PC-3 (cell line): ENCODE data around the gene STX17. TPM values are rescaled to one million over a fixed set of nuclear protein-coding genes. Genes with fewer than 3 reads are reported as not detected.

Experiments used
- ATAC-seq: fragments of 200-7000 bp; cut with Tn5 transposase; 2 replicates; pipeline ENCODE4 v1.9.1; 2020; ENCODE audit warnings: mild to moderate bottlenecking, moderate library complexity
- BruUV-seq: library from RNA; stranded (reverse); fragments of 400-500 nt; replicated peaks from 2 replicates; lab custom pipeline; 2021; lab: Mats Ljungman, UMichigan
- CTCF ChIA-PET: fragments of 300-600 bp; sonication (Branson Sonifier 250); formaldehyde crosslinking; loops from one replicate; lab custom pipeline; 2022; ENCODE audit warnings: antibody characterized with exemption; lab: Charles Lee
- POLR2A ChIA-PET: fragments of 300-600 bp; sonication (Branson Sonifier 250); formaldehyde crosslinking; loops from one replicate; lab custom pipeline; 2022; ENCODE audit warnings: antibody characterized with exemption; ENCODE audit not compliant: unreplicated experiment; lab: Charles Lee
- DNase-seq: peaks from one replicate; pipeline ENCODE4 v3.0.0-alpha.2; 2015
- H2AFZ ChIP-seq: fragments of 300-600 bp; sonication (generic); 2 replicates; pipeline ENCODE4 v1.6.0; 2016; ENCODE audit warnings: antibody characterized with exemption, low read length
- H3F3A ChIP-seq: fragments of 300-600 bp; sonication (generic); one replicate; pipeline ENCODE4 v1.6.0; 2017; ENCODE audit warnings: antibody characterized with exemption, low read length, control low read depth, mild to moderate bottlenecking; ENCODE audit not compliant: unreplicated experiment
- H3K27ac ChIP-seq: fragments of 300-600 bp; sonication (generic); 2 replicates; pipeline ENCODE4 v1.5.1; 2016; ENCODE audit warnings: mild to moderate bottlenecking, low read length
- H3K27me3 ChIP-seq: fragments of 300-600 bp; sonication (generic); 2 replicates; pipeline ENCODE4 v1.6.1; 2016; ENCODE audit warnings: low read length, mixed read lengths
- H3K36me3 ChIP-seq: fragments of 300-600 bp; sonication (generic); 2 replicates; pipeline ENCODE4 v1.6.1; 2016; ENCODE audit warnings: low read depth, mixed run types, low read length, mixed read lengths
- H3K4me1 ChIP-seq: fragments of 300-600 bp; sonication (generic); 2 replicates; pipeline ENCODE4 v1.5.1; 2016; ENCODE audit warnings: low read length; ENCODE audit not compliant: insufficient read depth
- H3K4me2 ChIP-seq: fragments of 300-600 bp; sonication (generic); 2 replicates; pipeline ENCODE4 v1.6.0; 2016; ENCODE audit warnings: low read length
- H3K4me3 ChIP-seq: fragments of 300-600 bp; sonication (generic); 2 replicates; pipeline ENCODE4 v1.5.1; 2016; ENCODE audit warnings: mild to moderate bottlenecking, low read length, mixed read lengths
- H3K79me2 ChIP-seq: fragments of 300-600 bp; sonication (generic); 2 replicates; pipeline ENCODE4 v1.6.1; 2017; ENCODE audit warnings: low read length, mixed read lengths
- H3K9ac ChIP-seq: fragments of 300-600 bp; sonication (generic); 2 replicates; pipeline ENCODE4 v1.6.0; 2016; ENCODE audit warnings: mild to moderate bottlenecking, low read length
- H3K9me2 ChIP-seq: fragments of 300-600 bp; sonication (generic); replicated peaks from 2 replicates; pipeline ENCODE4 v1.6.1; 2016; ENCODE audit warnings: mixed run types, low read length, mixed read lengths
- H3K9me3 ChIP-seq: fragments of 300-600 bp; sonication (generic); 2 replicates; pipeline ENCODE4 v1.6.1; 2016; ENCODE audit warnings: low read length, mixed read lengths
- H4K20me1 ChIP-seq: fragments of 300-600 bp; sonication (generic); 2 replicates; pipeline ENCODE4 v1.6.1; 2016; ENCODE audit warnings: low read length, mixed read lengths
- CTCF ChIP-seq: fragments of 300-600 bp; sonication (generic); conservative IDR thresholded peaks from 2 replicates; pipeline ENCODE4 v1.5.1; 2017; ENCODE audit warnings: antibody characterized with exemption, low read depth, mild to moderate bottlenecking, low read length
- EZH2 ChIP-seq: fragments of 300-600 bp; sonication (generic); IDR thresholded peaks from one replicate; pipeline ENCODE4 v1.6.1; 2017; ENCODE audit warnings: antibody characterized with exemption, mild to moderate bottlenecking, low read length; ENCODE audit not compliant: unreplicated experiment
- EZH2phosphoT487 ChIP-seq: fragments of 300-600 bp; sonication (generic); IDR thresholded peaks from 2 replicates; pipeline ENCODE4 v1.6.1; 2018; ENCODE audit warnings: mild to moderate bottlenecking, antibody characterized with exemption, low read length, borderline replicate concordance
- intact Hi-C: fragments of 100-400 bp; cut with micrococcal nuclease; formaldehyde crosslinking; loops from 2 replicates; pipeline ENCODE4 v1.9.0; 2023
- total RNA-seq: library from RNA; depleted of rRNA; stranded (reverse); fragments of >200 nt; gene quantifications from 2 replicates; pipeline ENCODE4 v1.2.3, GENCODE V29; 2014

STX17 gene
- total RNA-seq, 1 experiment from 2014 or later: 12.8 TPM

GRCh38 chr9:99970481-99970880 is 64.0 kb downstream of the STX17 start:
- H3K36me3 ChIP-seq: no peaks in the 10 kb centered on the region
- no peak overlapping the region for H2AFZ ChIP-seq
- DNase-seq: no peak
- BruUV-seq: no TSS peak
- ChIA-PET POLR2A (no interaction called here), CTCF (no interaction called here)
- no peak overlapping the region for H3K27ac ChIP-seq
- H3K9ac ChIP-seq: no peak overlapping the region
- TF ChIP-seq EZH2 (no peak), EZH2phosphoT487 (no peak), CTCF (no peak)
- peaks cover 9% of the 10 kb centered on the region for H3K4me1 ChIP-seq
- no peaks in the 10 kb centered on the region for H3K79me2 ChIP-seq
- H3K27me3 ChIP-seq: no peaks in the 10 kb centered on the region
- no peak overlapping the region for H3K4me3 ChIP-seq
- no peak for ATAC-seq
- no peaks in the 10 kb centered on the region for H3K9me2 ChIP-seq
- intact Hi-C loops: no loop called here
- H4K20me1 ChIP-seq: no peaks in the 10 kb centered on the region
- no peaks in the 10 kb centered on the region for H3K9me3 ChIP-seq
- no peak overlapping the region for H3K4me2 ChIP-seq
- H3F3A ChIP-seq: no peaks in the 10 kb centered on the region

- TF ChIP-seq EZH2phosphoT487: no peak
- H3K9me2 ChIP-seq: no peaks in the 10 kb centered on the region
- no peak overlapping the region for H3K27ac ChIP-seq
- intact Hi-C loops: no loop called here
- H3K79me2 ChIP-seq: no peaks in the 10 kb centered on the region
- no peak for DNase-seq
- H3K9me3 ChIP-seq: no peaks in the 10 kb centered on the region
- H2AFZ ChIP-seq: no peak overlapping the region
- no peak overlapping the region for H3K4me2 ChIP-seq
- no peaks in the 10 kb centered on the region for H3K27me3 ChIP-seq
- H4K20me1 ChIP-seq: no peaks in the 10 kb centered on the region
- peaks cover 6% of the 10 kb centered on the region for H3K4me1 ChIP-seq
- H3K4me3 ChIP-seq: no peak overlapping the region
- no peaks in the 10 kb centered on the region for H3K36me3 ChIP-seq
- no peaks in the 10 kb centered on the region for H3F3A ChIP-seq
- ChIA-PET CTCF (no interaction called here), POLR2A (no interaction called here)
- H3K9ac ChIP-seq: no peak overlapping the region
- ATAC-seq: no peak
- no TSS peak for BruUV-seq
Measured at GRCh38 chr9:99971410-99971809, 65.0 kb downstream of the STX17 start.

- ChIA-PET CTCF (no interaction called here), POLR2A (no interaction called here)
- Histone ChIP-seq H4K20me1 (no peaks in the 10 kb centered on the region), H3K4me2 (no peak overlapping the region), H3K36me3 (no peaks in the 10 kb centered on the region), H2AFZ (no peak overlapping the region), H3K9me3 (no peaks in the 10 kb centered on the region), H3F3A (no peaks in the 10 kb centered on the region), H3K27ac (no peak overlapping the region), H3K9ac (no peak overlapping the region), H3K9me2 (no peaks in the 10 kb centered on the region), H3K4me3 (no peak overlapping the region), H3K79me2 (no peaks in the 10 kb centered on the region), H3K27me3 (no peaks in the 10 kb centered on the region), H3K4me1 (no peaks in the 10 kb centered on the region)
- ATAC-seq (no peak), DNase-seq (no peak)
- no TSS peak for BruUV-seq
- no peak for TF ChIP-seq CTCF
- no peak for TF ChIP-seq EZH2
- TF ChIP-seq EZH2phosphoT487: no peak
- intact Hi-C loops: no loop called here
Measured at GRCh38 chr9:99973455-99973854, 67.0 kb downstream of the STX17 start.
